ENCODE data around the gene SP3. TPM values are rescaled to one million over a fixed set of nuclear protein-coding genes. Genes with fewer than 3 reads are reported as not detected.

Gene SP3
- total RNA-seq, 4 donors from 2014 or later: 69.3 to 175 (median 82.9) TPM

GRCh38 chr2:173962583-173963110 lies 2.5 kb downstream of the SP3 start:
- no peak for TF ChIP-seq CTCF (IDR thresholded peaks at IDR 0.05)
- ATAC-seq (ENCODE audit: low FRiP score) (no peak), DNase-seq (ENCODE audit: low spot score) (no peak)

- TF ChIP-seq CTCF (IDR thresholded peaks at IDR 0.05): no peak
These were observed 3.1 kb downstream of the SP3 start for GRCh38 chr2:173962031-173962430.

GRCh38 chr2:173961346-173961705 lies 3.8 kb downstream of the SP3 start:
- DNase-seq (ENCODE audit: low spot score) (no peak), ATAC-seq (ENCODE audit: low FRiP score) (no peak)
- TF ChIP-seq CTCF (IDR thresholded peaks at IDR 0.05): no peak

More at GRCh38 chr2:173962031-173962430, 3.1 kb downstream of the SP3 start:
- no peak for ATAC-seq (ENCODE audit: low FRiP score)
- DNase-seq (ENCODE audit: low spot score): no peak

GRCh38 chr2:173959909-173960308 lies 5.3 kb downstream of the SP3 start:
- ATAC-seq (ENCODE audit: low FRiP score) (no peak), DNase-seq (ENCODE audit: low spot score) (no peak)
- no peak for TF ChIP-seq CTCF (IDR thresholded peaks at IDR 0.05)

GRCh38 chr2:173959358-173959884 lies 5.8 kb downstream of the SP3 start:
- DNase-seq (ENCODE audit: low spot score) (no peak), ATAC-seq (ENCODE audit: low FRiP score) (no peak)
- no peak for TF ChIP-seq CTCF (IDR thresholded peaks at IDR 0.05)

GRCh38 chr2:173958198-173958846 lies 6.9 kb downstream of the SP3 start:
- ATAC-seq (ENCODE audit: low FRiP score): no peak
- TF ChIP-seq CTCF (IDR thresholded peaks at IDR 0.05): no peak
- no peak for DNase-seq (ENCODE audit: low spot score)

GRCh38 chr2:173957517-173957916 lies 7.7 kb downstream of the SP3 start:
- ATAC-seq (ENCODE audit: low FRiP score) (no peak), DNase-seq (ENCODE audit: low spot score) (no peak)
- no peak for TF ChIP-seq CTCF (IDR thresholded peaks at IDR 0.05)
